Measurements from ENCODE around the gene KRTAP17-1. TPM values are rescaled to one million over a fixed set of nuclear protein-coding genes. Genes with fewer than 3 reads are reported as not detected.
A peak's percentile ranks its signal among the peaks of the same experiment; 100 is the strongest.
"Not testable (repeated sequence)": the region's sequence is repeated elsewhere in the genome, so short reads cannot be mapped to it uniquely, and the experiment has no call there.

The KRTAP17-1 gene
- total RNA-seq, 2 donors from 2014 or later = not detected

DNA sequence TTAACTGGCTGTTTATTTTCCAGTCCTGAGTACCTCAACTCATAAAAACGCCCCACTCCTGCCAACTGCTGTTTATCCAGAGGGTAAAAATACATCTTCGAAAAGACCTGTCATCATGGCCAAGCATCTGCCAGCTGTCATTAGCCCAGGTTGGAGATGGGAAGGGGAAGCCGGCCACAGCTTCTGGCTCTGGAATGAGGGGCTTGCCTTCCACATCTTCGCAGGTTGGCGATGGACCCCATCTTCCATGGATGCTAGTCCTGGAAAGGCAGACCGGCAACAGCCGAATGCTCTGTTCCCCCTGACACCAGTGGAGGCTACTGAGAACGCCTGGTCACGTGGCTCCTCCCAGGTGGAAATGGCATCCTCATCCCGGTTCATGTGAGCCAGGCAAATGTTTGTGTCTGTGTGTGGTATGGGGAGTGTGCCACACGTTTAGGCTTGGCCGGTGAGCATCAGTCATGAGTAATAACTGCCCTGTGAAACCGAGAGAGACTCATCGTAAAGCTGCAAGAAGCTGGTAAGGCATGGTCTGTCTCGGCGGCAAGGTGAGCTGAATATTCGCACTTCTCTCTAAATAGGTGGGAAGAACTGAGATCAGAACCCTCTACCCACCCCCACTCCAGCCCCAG, 420 bp upstream of the KRTAP17-1 start:
- intact Hi-C loops (cut with DNase I) = no loop called here
- DNase-seq (ENCODE audit: low spot score) = no peak

DNA sequence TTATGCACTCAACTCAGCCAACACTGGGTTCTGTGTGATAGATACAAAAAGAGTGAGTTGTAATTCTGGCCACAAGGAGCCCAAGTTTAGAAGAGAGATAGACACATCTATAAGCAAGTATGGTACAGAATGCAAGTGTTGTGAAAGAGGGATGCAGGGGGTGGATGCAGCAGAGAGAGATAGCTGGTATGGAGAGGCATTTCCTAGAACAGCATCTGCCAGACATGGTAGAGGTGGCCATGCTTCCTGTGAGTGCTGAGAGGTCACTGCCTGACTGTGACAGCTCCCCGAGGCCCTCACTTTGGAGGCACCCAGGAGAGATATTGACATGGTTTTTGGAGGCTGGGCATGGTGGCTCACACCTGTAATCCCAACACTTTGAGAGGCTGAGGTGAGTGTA, 4.4 kb downstream of the KRTAP17-1 start:
- intact Hi-C loops (cut with DNase I) = no loop called here
- no peak for DNase-seq (ENCODE audit: low spot score)

- no peak for DNase-seq (ENCODE audit: low spot score)
- intact Hi-C loops (cut with DNase I) = no loop called here
Measured at GRCh38 chr17:41308918-41309359, 6.6 kb downstream of the KRTAP17-1 start, which contains the start of gene KRTAP16-1. TSS of gene KRTAP16-1 (minus strand) at chr17:41309309. CDS start at chr17:41309253, 56 bp downstream.

GRCh38 chr17:41308251-41308917, 7.1 kb downstream of the KRTAP17-1 start:
- DNase-seq (ENCODE audit: low spot score) = peak; percentile 80
- intact Hi-C loops (cut with DNase I) = no loop called here

DNA sequence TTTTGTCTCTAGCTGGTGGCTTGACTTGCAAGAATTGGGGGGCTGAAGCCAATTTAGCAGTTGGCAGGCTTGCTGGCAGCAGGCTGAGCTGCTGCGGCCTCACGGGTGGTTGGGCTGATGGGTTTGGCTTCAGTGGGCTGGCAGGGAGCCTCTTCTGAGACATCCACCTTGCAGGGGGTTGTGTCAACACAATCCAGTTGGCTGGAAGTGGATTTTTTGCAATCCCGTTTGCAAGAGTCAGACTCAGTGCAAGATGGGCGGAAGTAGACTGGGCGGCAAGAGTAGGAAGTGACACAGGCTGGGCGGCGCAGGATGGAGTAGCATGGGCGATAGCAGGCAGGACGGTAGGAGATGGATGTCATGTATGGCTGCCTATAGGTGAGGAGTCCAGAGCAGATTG, 7.9 kb downstream of the KRTAP17-1 start:
- DNase-seq (ENCODE audit: low spot score) = no peak
- intact Hi-C loops (cut with DNase I) = no loop called here

DNA sequence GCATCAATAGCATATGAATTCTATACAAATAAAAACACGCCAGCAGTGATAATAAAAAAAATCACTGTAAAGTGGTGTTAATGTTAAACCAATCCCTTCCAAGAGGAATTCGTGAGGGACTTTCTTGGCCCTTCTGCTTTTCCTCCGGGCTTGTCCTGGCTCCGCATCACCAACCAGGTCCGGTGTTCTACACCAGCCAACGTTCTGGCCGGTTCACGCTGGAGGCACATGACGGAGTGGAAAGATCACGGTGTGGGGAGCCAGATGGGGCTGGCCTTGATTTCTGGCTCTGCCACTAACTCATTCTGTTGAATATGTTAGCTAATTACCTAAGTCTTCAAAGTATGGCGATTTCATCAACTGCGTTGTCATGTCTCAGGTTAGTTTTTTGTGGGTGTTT, 11.4 kb downstream of the KRTAP17-1 start:
- no peak for DNase-seq (ENCODE audit: low spot score)
- intact Hi-C loops (cut with DNase I) = no loop called here

DNA sequence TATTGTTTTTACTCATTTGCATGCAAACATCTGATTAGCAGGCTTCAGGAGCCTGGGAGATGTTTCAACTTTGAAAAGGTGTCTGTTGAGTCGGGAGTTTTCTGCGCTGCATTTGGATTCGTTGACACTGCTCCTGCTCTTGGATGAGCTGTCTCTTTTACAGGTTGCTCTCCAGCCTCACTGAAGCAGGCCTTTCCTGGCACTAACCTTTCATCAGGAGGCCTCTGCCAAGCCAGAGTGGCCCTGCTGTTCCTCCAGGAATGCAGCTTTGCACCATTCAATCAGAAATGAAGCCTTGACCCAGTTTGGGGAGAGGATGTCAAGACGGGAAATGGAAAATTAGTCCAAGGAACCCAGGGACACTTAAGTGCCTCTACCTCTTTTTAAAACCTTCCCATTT, 12.5 kb downstream of the KRTAP17-1 start:
- intact Hi-C loops (cut with DNase I) = no loop called here
- no peak for DNase-seq (ENCODE audit: low spot score)

- intact Hi-C loops (cut with DNase I) = no loop called here
- no peak for DNase-seq (ENCODE audit: low spot score)
Measured at GRCh38 chr17:41301916-41302901, 13.3 kb downstream of the KRTAP17-1 start, which contains the start of gene KRTAP29-1. TSS of gene KRTAP29-1 (minus strand) at chr17:41302851. CDS start at chr17:41302851, 0 bp downstream.

DNA sequence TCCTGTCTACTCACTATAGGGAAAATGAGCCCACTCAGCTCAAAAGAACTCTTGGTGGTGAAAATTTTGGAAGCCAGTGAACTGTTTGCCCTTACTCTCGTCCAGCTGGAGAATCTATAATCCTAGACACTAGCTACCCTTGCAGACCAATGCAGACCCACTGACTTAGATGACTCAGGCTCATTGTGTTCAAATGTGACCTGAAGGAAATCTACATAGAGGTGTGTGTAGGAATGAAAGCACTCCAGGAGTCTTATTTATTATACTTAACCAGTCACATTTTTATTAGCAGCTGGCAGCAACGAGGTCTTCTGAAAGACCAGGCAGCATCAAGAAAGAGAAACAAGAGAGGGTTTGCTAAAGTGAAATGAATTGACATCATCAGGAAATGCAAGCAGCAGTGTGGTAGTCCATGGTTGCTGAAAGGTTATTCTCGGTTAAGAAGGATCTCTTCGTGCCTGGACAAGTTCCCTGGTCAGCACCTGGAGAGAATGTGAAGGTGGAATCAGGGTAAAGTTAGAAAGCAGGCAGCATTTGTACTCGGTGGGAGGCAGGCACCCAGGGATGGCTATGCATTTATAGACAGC, 14.2 kb downstream of the KRTAP17-1 start:
- intact Hi-C loops (cut with DNase I) = no loop called here
- no peak for DNase-seq (ENCODE audit: low spot score)

GRCh38 chr17:41298458-41299135, 16.9 kb downstream of the KRTAP17-1 start:
- intact Hi-C loops (cut with DNase I) = loop anchor here in 1 of 2 donors (1.0 kb wide), 1 partner anchor 24 kb away; no protein-coding TSS in a partner anchor

DNA sequence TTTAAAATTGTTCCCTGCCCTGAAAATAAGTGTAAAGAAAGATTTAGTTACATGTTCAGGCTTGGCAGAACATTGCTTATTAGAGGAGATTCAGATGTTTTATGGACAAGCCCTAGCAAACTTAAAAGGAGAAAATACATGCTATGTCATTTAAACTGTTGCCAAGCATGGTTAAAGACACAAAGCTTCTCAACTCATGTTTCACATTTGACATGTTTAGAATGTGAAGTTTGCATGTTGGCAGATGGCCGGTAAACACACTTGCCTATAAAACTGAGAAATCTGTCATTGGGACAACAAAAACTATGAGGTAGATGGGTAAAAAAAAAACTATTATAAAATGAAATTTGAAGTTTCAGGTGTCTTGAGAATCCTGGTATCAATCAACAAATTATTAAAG, 18.7 kb downstream of the KRTAP17-1 start:
- intact Hi-C loops (cut with DNase I) = no loop called here
- no peak for DNase-seq (ENCODE audit: low spot score)

More at GRCh38 chr17:41298458-41299135, 16.9 kb downstream of the KRTAP17-1 start:
- DNase-seq (ENCODE audit: low spot score) = no peak

- intact Hi-C loops (cut with DNase I) = no loop called here
- DNase-seq (ENCODE audit: low spot score) = no peak
Measured at GRCh38 chr17:41294016-41294415, 21.5 kb downstream of the KRTAP17-1 start.

DNA sequence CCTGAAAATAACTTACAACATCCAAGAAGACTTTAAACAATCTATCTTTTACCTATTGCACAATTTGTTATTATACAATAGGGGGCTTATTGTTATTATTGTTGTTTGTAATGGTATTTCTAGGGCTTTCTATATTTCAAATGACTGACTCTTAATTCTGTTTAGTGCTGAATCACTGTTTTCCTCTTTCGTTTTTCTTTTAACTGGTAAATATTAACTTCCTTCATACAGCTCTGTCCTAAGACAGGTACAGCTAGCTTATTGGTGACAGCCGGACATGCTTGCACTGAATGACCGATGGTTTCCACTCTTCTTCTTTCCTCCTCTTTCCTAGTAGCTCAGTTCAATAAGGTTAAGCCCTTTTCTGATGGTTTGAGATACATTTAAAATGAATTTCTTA, 28.5 kb downstream of the KRTAP17-1 start:
- intact Hi-C loops (cut with DNase I) = no loop called here
- DNase-seq (ENCODE audit: low spot score) = no peak

GRCh38 chr17:41284546-41284945, 31.0 kb downstream of the KRTAP17-1 start:
- DNase-seq (ENCODE audit: low spot score) = no peak
- intact Hi-C loops (cut with DNase I) = no loop called here

DNA sequence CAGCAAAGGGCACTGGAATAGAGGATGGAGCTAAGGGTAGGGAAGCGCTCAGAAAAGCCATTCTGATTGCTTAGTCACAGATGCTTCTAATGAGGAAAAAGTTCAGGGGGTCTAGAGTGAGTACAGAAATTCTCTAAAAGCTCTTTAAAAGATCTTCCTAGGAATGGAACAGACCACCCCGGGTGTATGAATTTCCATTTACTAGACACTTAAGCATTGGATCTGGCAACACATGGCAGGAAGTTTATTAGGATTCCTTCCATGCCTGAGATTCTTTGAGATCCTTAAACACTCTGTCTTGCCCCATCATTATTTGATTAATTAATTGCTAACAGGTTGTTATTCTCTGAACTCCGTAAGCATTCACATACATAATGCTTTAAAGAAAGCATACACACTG, 31.5 kb downstream of the KRTAP17-1 start:
- intact Hi-C loops (cut with DNase I) = no loop called here
- no peak for DNase-seq (ENCODE audit: low spot score)

- no peak for DNase-seq (ENCODE audit: low spot score)
- intact Hi-C loops (cut with DNase I) = no loop called here
Measured at GRCh38 chr17:41278176-41278955, 37.1 kb downstream of the KRTAP17-1 start.

GRCh38 chr17:41275648-41276190, 39.8 kb downstream of the KRTAP17-1 start, which contains the start of gene KRTAP9-7:
TSS of gene KRTAP9-7 (plus strand) at chr17:41275698. CDS start at chr17:41275698, 0 bp downstream.
- intact Hi-C loops (cut with DNase I); DNase-seq (ENCODE audit: low spot score): not testable (repeated sequence)

DNA sequence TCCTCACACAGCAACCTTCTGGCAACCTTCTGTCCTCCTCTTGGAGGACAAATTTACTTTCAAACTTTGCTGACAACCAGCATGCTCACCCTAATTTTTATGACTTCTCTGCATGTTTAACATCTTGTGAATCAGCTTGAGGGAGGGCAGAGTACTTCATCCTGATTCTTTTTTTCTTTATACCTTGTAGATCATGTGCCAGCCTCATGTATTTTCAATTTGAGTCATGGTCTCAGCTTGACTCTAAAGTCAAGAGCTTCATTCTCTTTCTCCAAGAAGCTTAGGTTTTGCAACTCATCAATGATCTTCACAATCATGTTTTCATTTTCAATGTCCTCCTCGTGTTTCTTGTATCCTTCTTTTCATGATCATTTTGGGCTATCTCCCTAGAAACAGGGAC, 43.7 kb downstream of the KRTAP17-1 start:
- intact Hi-C loops (cut with DNase I) = no loop called here
- no peak for DNase-seq (ENCODE audit: low spot score)
